Left lung (tissue), 10 donors: ENCODE measurements around the gene MYMX. TPM values are rescaled to one million over a fixed set of nuclear protein-coding genes. Genes with fewer than 3 reads are reported as not detected.
"Not testable (repeated sequence)": the region's sequence is repeated elsewhere in the genome, so short reads cannot be mapped to it uniquely, and the experiment has no call there.

Experiments used
- ATAC-seq: fragments of 200-7000 bp; cut with Tn5 transposase; one replicate; pipeline ENCODE4 v1.9.1; 2020; ENCODE audit warnings: moderate library complexity
- DNase-seq, 4 donors: peaks; one replicate each; pipeline ENCODE4 v3.0.0-alpha.2; 2013 to 2020
- H3K27ac ChIP-seq, 2 donors: fragments of 200-600 bp; sonication (generic) in 1 of 2; one replicate each; pipeline versions ENCODE4 v1.5.0 to v1.8.0; 2020 to 2021
- H3K27me3 ChIP-seq, 2 donors: fragments of 200-600 bp; sonication (generic) in 1 of 2; one replicate each; pipeline versions ENCODE4 v1.5.0 to v1.8.0; 2020 to 2021
- H3K36me3 ChIP-seq, 2 donors: fragments of 200-600 bp; sonication (generic) in 1 of 2; one replicate each; pipeline versions ENCODE4 v1.5.0 to v1.8.0; 2020 to 2021
- H3K4me1 ChIP-seq, 2 donors: fragments of 200-600 bp; one replicate each; pipeline ENCODE4 v1.8.0; 2021
- H3K4me3 ChIP-seq, 2 donors: fragments of 200-600 bp; sonication (generic) in 1 of 2; one replicate each; pipeline versions ENCODE4 v1.5.0 to v1.8.0; 2020 to 2021; ENCODE audit warnings: mild to moderate bottlenecking in 1 of 2
- H3K9me3 ChIP-seq, 2 donors: fragments of 200-600 bp; sonication (generic) in 1 of 2; one replicate each; pipeline versions ENCODE4 v1.5.0 to v1.8.0; 2020 to 2021
- CTCF ChIP-seq, 2 donors: fragments of 200-600 bp; sonication (generic) in 1 of 2; IDR thresholded peaks; one replicate each; pipeline versions ENCODE4 v1.5.0 to v1.8.0; 2021; ENCODE audit warnings: antibody characterized with exemption in 2 of 2
- intact Hi-C, 2 donors: fragments of 100-400 bp; cut with DNase I; formaldehyde crosslinking; loops; one replicate each; pipeline versions ENCODE4 v1.11.2 to v1.14.2; 2022
- polyA plus RNA-seq, 6 donors: library from polyadenylated mRNA; unstranded; fragments of 120-200 nt; gene quantifications; one replicate each; pipeline ENCODE4 v1.2.1, GENCODE V29; 2013; ENCODE audit not compliant: insufficient read length in 6 of 6
- total RNA-seq, 2 donors: library from RNA; stranded (reverse); fragmentation: NEBNext Ultra II Directional; extraction: Animal tissue kit (Norgen Biotek cat#: 25700); gene quantifications; one replicate each; pipeline ENCODE4 v1.2.1, GENCODE V29; 2021
- donor health status: DM: no; HTN: yes; CAD: no.
- donor health status: DM: no; HTN: no; CAD: no.

MYMX gene
- total and polyA plus RNA-seq, 8 donors, result 0.21 to 0.79 (median 0.33) TPM; not detected in 2

GRCh38 chr6:44193307-44193910 is 23.3 kb upstream of the MYMX start:
- Histone ChIP-seq H3K4me1 (peaks cover 0 to 5% of the 10 kb centered on the region in 2 donors), H3K27ac (no peak overlapping the region), H3K36me3 (no peaks in the 10 kb centered on the region), H3K9me3 (no peaks in the 10 kb centered on the region), H3K4me3 (no peak overlapping the region), H3K27me3 (no peaks in the 10 kb centered on the region)
- no peak for TF ChIP-seq CTCF (IDR thresholded peaks at IDR 0.05)
- no peak for DNase-seq
- no peak for ATAC-seq
- intact Hi-C loops, result no loop called here

GRCh38 chr6:44194326-44194725 is 22.4 kb upstream of the MYMX start:
- H3K9me3 ChIP-seq, result no peaks in the 10 kb centered on the region
- TF ChIP-seq CTCF (IDR thresholded peaks at IDR 0.05), result no peak
- H3K4me1 ChIP-seq, result peaks cover 0 to 5% of the 10 kb centered on the region in 2 donors
- H3K27me3 ChIP-seq, result no peaks in the 10 kb centered on the region
- no peaks in the 10 kb centered on the region for H3K36me3 ChIP-seq
- H3K27ac ChIP-seq, result no peak overlapping the region
- ATAC-seq (no peak), DNase-seq (no peak)
- H3K4me3 ChIP-seq, result no peak overlapping the region
- intact Hi-C loops, result no loop called here

GRCh38 chr6:44196351-44196750 is 20.4 kb upstream of the MYMX start:
- intact Hi-C loops, H3K36me3 ChIP-seq, H3K4me1 ChIP-seq, H3K27ac ChIP-seq, ATAC-seq, H3K9me3 ChIP-seq, H3K4me3 ChIP-seq, H3K27me3 ChIP-seq, DNase-seq: not testable (repeated sequence)

- no peak for ATAC-seq
- no peak overlapping the region for H3K27ac ChIP-seq
- no peak for TF ChIP-seq CTCF (IDR thresholded peaks at IDR 0.05)
- H3K27me3 ChIP-seq, result no peaks in the 10 kb centered on the region
- H3K9me3 ChIP-seq, result no peaks in the 10 kb centered on the region
- intact Hi-C loops, result no loop called here
- H3K4me3 ChIP-seq, result no peak overlapping the region
- no peak for DNase-seq
- no peaks in the 10 kb centered on the region for H3K36me3 ChIP-seq
- H3K4me1 ChIP-seq, result no peaks in the 10 kb centered on the region
Observed at GRCh38 chr6:44198684-44199083, 18.0 kb upstream of the MYMX start.

- H3K9me3 ChIP-seq, result no peaks in the 10 kb centered on the region
Observed at GRCh38 chr6:44199883-44200282, 16.8 kb upstream of the MYMX start.

More at GRCh38 chr6:44199883-44200282, 16.8 kb upstream of the MYMX start:
- ATAC-seq, result no peak
- Histone ChIP-seq H3K27me3 (no peaks in the 10 kb centered on the region), H3K4me1 (no peaks in the 10 kb centered on the region), H3K36me3 (no peaks in the 10 kb centered on the region), H3K27ac (no peak overlapping the region), H3K4me3 (no peak overlapping the region)
- no peak for TF ChIP-seq CTCF (IDR thresholded peaks at IDR 0.05)
- DNase-seq, result no peak
- intact Hi-C loops, result no loop called here
